Body of pancreas (tissue), 4 donors: ENCODE results near the gene PITX2.

Experiments
- CTCF ChIP-seq, 7 experiments: fragments of 450-650 bp in 4 of 7; fragments of 200-600 bp in 3 of 7; sonication (generic) in 3 of 7; IDR thresholded peaks; one replicate each; pipeline ENCODE4 v1.5.1; 2016 to 2019; ENCODE audit warnings: antibody characterized with exemption in 7 of 7
- POLR2A ChIP-seq, 3 donors: fragments of 450-650 bp; IDR thresholded peaks; one replicate each; pipeline ENCODE4 v1.6.1; 2016; ENCODE audit warnings: antibody characterized with exemption in 3 of 3, mild to moderate bottlenecking in 2 of 3

- TF ChIP-seq CTCF (IDR thresholded peaks at IDR 0.05) (no peak), POLR2A (IDR thresholded peaks at IDR 0.05) (no peak)
Measured at GRCh38 chr4:110616238-110617074, 6.4 kb downstream of the PITX2 start.
